H1 (cell line): Measurements from ENCODE around the gene BCL2L13. TPM values are rescaled to one million over a fixed set of nuclear protein-coding genes. Genes with fewer than 3 reads are reported as not detected.

ENCODE experiments used
- CHD1 ChIP-seq: IDR thresholded peaks from 2 replicates; pipeline ENCODE4 v1.6.1; 2012; ENCODE audit warnings: low read depth, low read length, improper control_type of control experiment
- FOSL1 ChIP-seq: IDR thresholded peaks from 2 replicates; pipeline ENCODE4 v1.6.1; 2011; ENCODE audit warnings: mild to moderate bottlenecking, low read depth, low read length, moderate library complexity; ENCODE audit not compliant: insufficient read depth
- HDAC6 ChIP-seq: IDR thresholded peaks from one replicate; pipeline ENCODE4 v1.7.1; 2012; ENCODE audit warnings: low read depth, mild to moderate bottlenecking, inconsistent platforms, low read length, moderate library complexity
- POLR2A ChIP-seq, 2 experiments: IDR thresholded peaks; 1 replicate in 1 of 2; 2 replicates in 1 of 2; pipeline ENCODE4 v1.6.1; 2011; ENCODE audit warnings: low read depth in 2 of 2, low read length in 2 of 2, mild to moderate bottlenecking in 2 of 2; ENCODE audit errors: control extremely low read depth in 1 of 2
- SAP30 ChIP-seq: fragments of 300-600 bp; sonication (generic); IDR thresholded peaks from 2 replicates; pipeline ENCODE4 v1.7.1; 2012; ENCODE audit warnings: low read length, moderate library complexity, mild to moderate bottlenecking, inconsistent platforms; ENCODE audit not compliant: insufficient read depth, insufficient replicate concordance
- SIN3A ChIP-seq, 2 experiments: IDR thresholded peaks in 1 of 2; conservative IDR thresholded peaks in 1 of 2; 2 replicates each; pipeline ENCODE4 v1.6.1; 2011 to 2012; ENCODE audit warnings: low read length in 2 of 2, improper control_type of control experiment in 1 of 2, low read depth in 1 of 2, mild to moderate bottlenecking in 1 of 2
- SP2 ChIP-seq: IDR thresholded peaks from 2 replicates; pipeline ENCODE4 v1.6.1; 2012; ENCODE audit warnings: mild to moderate bottlenecking, low read length, inconsistent platforms
- polyA plus RNA-seq, 7 experiments: library from polyadenylated mRNA; depleted of rRNA in 3 of 7; stranded (reverse) in 5 of 7; unstranded in 2 of 7; fragments of >200 nt in 5 of 7; fragments of 200-250 nt in 2 of 7; gene quantifications; 1 replicate in 5 of 7; 2 replicates in 1 of 7; 4 replicates in 1 of 7; pipeline versions ENCODE4 v1.2.1 to v1.2.3, GENCODE V29; 2011 to 2013; ENCODE audit warnings: missing spikeins in 2 of 7, mixed read lengths in 2 of 7
- total RNA-seq: library from RNA; stranded (reverse); fragmentation: NEBNext Ultra II Directional; extraction: Animal tissue kit (Norgen Biotek cat#: 25700); gene quantifications from 2 replicates; pipeline ENCODE4 v1.2.1, GENCODE V29; 2021

Gene BCL2L13
- total and polyA plus RNA-seq, 2 of the 8 experiments (the other 6 are each of a cell fraction or from before 2014, with no cell fraction given): 20.7 to 35.0 TPM

DNA sequence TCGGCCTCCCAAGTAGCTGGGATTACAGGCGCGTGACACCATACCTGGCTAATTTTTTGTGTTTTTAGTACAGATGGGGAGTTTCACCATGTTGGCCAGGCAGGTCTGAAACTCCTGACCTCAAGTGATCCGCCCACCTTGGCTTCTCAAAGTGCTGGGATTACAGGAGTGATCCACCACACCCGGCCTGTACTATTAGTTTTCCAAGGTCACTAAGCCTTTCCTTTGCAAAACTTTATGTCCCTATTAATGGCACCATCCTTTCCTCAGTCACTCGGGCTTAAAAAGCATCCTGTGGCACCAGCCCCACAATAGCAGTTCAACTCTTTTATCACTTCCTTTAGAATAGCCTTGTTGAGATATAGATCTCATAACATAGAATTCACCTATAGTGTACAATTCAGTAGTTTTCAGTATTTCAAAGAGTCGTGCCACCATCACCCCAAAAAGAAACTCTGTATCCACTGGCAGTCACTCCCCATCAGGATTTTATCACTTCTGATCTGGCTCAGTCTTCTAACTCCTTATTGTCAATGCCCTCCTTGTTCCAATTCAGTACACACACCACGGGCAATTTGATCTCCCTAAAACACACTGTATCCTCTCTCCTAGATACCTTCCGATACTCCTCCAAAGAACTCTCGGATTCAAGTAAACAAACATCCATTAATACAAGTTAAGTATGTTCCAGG, 921 bp upstream of the BCL2L13 start (continued):
- TF ChIP-seq SIN3A (conservative IDR thresholded peaks at IDR 0.05 in 1 of 2, IDR thresholded peaks at IDR 0.05 in 1 of 2; ENCODE audit: low read depth in 1 of 2, low read length in 2 of 2) (no peak), POLR2A (IDR thresholded peaks at IDR 0.05; ENCODE audit: control extremely low read depth in 1 of 2, low read depth in 2 of 2, low read length in 2 of 2) (no peak), FOSL1 (no peak), SP2 (no peak), SAP30 (no peak), CHD1 (no peak), HDAC6 (no peak)
